Transverse colon (tissue), 4 donors: Measurements from ENCODE around the gene FAM89A. TPM values are rescaled to one million over a fixed set of nuclear protein-coding genes. Genes with fewer than 3 reads are reported as not detected.

Experiments used
- DNase-seq: peaks from one replicate; pipeline ENCODE4 v3.0.0-alpha.2; 2019
- H3K27ac ChIP-seq, 4 donors: fragments of 200-600 bp; sonication (generic); 2 replicates each; pipeline ENCODE4 v1.5.1; 2016 to 2018; ENCODE audit warnings: inconsistent platforms in 4 of 4
- H3K27me3 ChIP-seq: fragments of 200-600 bp; sonication (generic); 2 replicates; pipeline ENCODE4 v1.5.1; 2017; ENCODE audit warnings: inconsistent platforms
- H3K36me3 ChIP-seq, 4 donors: fragments of 200-600 bp; sonication (generic); 2 replicates each; pipeline ENCODE4 v1.5.1; 2017 to 2019; ENCODE audit warnings: inconsistent platforms in 4 of 4
- H3K4me1 ChIP-seq, 4 donors: fragments of 200-600 bp; sonication (generic); 2 replicates each; pipeline ENCODE4 v1.5.1; 2017 to 2020; ENCODE audit warnings: inconsistent platforms in 4 of 4
- H3K4me3 ChIP-seq, 4 donors: fragments of 200-600 bp; sonication (generic); 1 replicate in 1 of 4; 2 replicates in 3 of 4; pipeline versions ENCODE4 v1.5.1 to v1.6.1; 2017 to 2019; ENCODE audit warnings: inconsistent platforms in 4 of 4
- H3K9me3 ChIP-seq, 2 donors: fragments of 200-600 bp; sonication (generic); 2 replicates each; pipeline ENCODE4 v1.5.1; 2017 to 2019; ENCODE audit warnings: inconsistent platforms in 2 of 2
- EP300 ChIP-seq: sonication (generic); formaldehyde crosslinking; IDR thresholded peaks from one replicate; pipeline ENCODE4 v1.6.1; 2017; ENCODE audit warnings: antibody characterized with exemption, low read depth
- POLR2A ChIP-seq: fragments of 450-650 bp; IDR thresholded peaks from one replicate; pipeline ENCODE4 v1.6.1; 2016; ENCODE audit warnings: antibody characterized with exemption, mild to moderate bottlenecking, moderate library complexity
- POLR2AphosphoS5 ChIP-seq, 3 donors: sonication (generic); formaldehyde crosslinking; IDR thresholded peaks; one replicate each; pipeline ENCODE4 v1.6.1; 2016; ENCODE audit warnings: antibody characterized with exemption in 3 of 3
- WGBS, 2 donors: methylation state at CpG; one replicate each; pipeline ENCODE4 v1.1.5; 2018; ENCODE audit warnings: low coverage in 1 of 2; 5-methylcytosine and 5-hydroxymethylcytosine counted together
- in situ Hi-C, 4 donors: fragments of 200-750 bp; cut with MboI; loops; one replicate each; pipeline versions ENCODE4 v1.15.0 to v1.15.1; 2017; ENCODE audit warnings: low sequenced_read_pairs in 3 of 4, low pct_ligation_motif_present in 1 of 4, low pct_unique_long_range_greater_than_20kb in 1 of 4
- intact Hi-C: fragments of 100-400 bp; cut with DNase I; formaldehyde crosslinking; loops from one replicate; pipeline ENCODE4 v1.15.1; 2023; ENCODE audit warnings: low total_unique reads
- total RNA-seq, 4 donors: library from RNA; depleted of rRNA; stranded (reverse); fragments of >200 nt; gene quantifications; one replicate each; pipeline ENCODE4 v1.1.0, GENCODE V29; 2016
- TF ChIP-seq, protein P1 (sequence below), 5 experiments: fragments of 200-600 bp in 3 of 5; fragments of 450-650 bp in 2 of 5; sonication (generic) in 3 of 5; IDR thresholded peaks; 1 replicate in 2 of 5; 2 replicates in 3 of 5; pipeline ENCODE4 v1.5.1; 2016 to 2017; ENCODE audit warnings: antibody characterized with exemption in 5 of 5, inconsistent platforms in 3 of 5, mild to moderate bottlenecking in 2 of 5, moderate library complexity in 1 of 5

The FAM89A gene
- total RNA-seq, result 10 to 100 TPM in 1 of 4 donors, 1 to 10 TPM in 3; 3.3 to 10.7 (median 7.8) TPM

DNA sequence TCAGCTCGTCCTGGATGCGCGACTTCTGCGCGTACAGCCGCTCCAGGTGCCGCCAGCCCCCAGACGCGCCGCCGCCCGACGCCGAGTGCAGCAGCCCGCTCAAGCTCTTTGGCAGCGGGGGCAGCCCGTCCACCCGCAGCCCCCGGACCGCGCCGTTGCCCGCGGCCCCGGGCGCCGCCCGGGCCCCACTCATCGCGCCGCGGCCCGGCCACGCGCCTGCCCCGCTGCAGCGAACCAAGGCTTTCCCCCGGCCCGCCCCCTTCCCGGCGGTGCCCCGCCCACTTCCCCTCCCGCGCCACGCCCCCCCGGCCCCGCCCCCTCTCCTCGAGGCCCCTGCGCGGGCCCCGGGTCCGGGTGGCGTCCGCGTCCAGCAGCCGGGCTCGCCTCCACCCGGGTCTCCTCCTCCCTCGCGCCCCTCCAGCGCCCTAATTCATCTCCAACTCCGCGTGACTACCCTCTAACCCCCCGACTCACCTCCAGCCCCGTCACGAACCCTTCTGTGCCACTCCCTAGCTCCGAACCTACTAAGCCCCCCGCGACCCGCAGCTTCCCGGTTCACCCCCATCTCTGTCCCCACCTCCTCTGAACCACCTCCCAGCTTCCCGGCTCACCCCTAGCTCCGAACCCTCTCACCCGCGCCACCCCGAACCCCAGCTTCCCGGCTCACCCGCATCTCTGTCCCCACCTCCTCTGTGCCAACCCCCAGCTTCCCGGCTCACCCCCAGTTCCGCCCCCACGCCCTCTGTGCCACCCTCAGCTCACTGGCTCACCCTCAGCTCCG, at the start of gene FAM89A:
FAM89A (minus strand) TSS at position 236 of the 781 bp plus-strand sequence; CDS start at position 193, 43 bp downstream.
- H3K36me3 ChIP-seq, result no peaks in the 10 kb centered on the region
- intact Hi-C loops (no loop called here), in situ Hi-C loops (no loop called here)
- peak within 1 kb of the TSS; percentile 65 to 87 (median 66) for H3K4me3 ChIP-seq
- H3K4me1 ChIP-seq, result peaks cover 0 to 21% (median 18%) of the 10 kb centered on the region in 4 donors
- TF ChIP-seq POLR2A (no peak), EP300 (no peak), POLR2AphosphoS5 (IDR thresholded peaks at IDR 0.05) (no peak)
- TF ChIP-seq, protein P1, sequence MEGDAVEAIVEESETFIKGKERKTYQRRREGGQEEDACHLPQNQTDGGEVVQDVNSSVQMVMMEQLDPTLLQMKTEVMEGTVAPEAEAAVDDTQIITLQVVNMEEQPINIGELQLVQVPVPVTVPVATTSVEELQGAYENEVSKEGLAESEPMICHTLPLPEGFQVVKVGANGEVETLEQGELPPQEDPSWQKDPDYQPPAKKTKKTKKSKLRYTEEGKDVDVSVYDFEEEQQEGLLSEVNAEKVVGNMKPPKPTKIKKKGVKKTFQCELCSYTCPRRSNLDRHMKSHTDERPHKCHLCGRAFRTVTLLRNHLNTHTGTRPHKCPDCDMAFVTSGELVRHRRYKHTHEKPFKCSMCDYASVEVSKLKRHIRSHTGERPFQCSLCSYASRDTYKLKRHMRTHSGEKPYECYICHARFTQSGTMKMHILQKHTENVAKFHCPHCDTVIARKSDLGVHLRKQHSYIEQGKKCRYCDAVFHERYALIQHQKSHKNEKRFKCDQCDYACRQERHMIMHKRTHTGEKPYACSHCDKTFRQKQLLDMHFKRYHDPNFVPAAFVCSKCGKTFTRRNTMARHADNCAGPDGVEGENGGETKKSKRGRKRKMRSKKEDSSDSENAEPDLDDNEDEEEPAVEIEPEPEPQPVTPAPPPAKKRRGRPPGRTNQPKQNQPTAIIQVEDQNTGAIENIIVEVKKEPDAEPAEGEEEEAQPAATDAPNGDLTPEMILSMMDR (IDR thresholded peaks at IDR 0.05), result no peak
- peaks cover 0 to 8% of the 10 kb centered on the region in 2 donors for H3K9me3 ChIP-seq
- peaks cover 35% of the 10 kb centered on the region for H3K27me3 ChIP-seq
- WGBS, 2 donors, result 0 to 1% methylated on average over 11 to 53 of the region's 82 CpGs
- H3K27ac ChIP-seq, result peak within 1 kb of the TSS; percentile 23 to 57 (median 38)
- DNase-seq, result peak; percentile 72

- intact Hi-C loops, result no loop called here
- Histone ChIP-seq H3K9me3 (no peaks in the 10 kb centered on the region), H3K36me3 (no peaks in the 10 kb centered on the region), H3K27me3 (peaks cover 5% of the 10 kb centered on the region), H3K4me3 (no peak overlapping the region), H3K4me1 (no peaks in the 10 kb centered on the region), H3K27ac (no peak overlapping the region)
- in situ Hi-C loops, result no loop called here
- WGBS, 2 donors, result 78 to 80% methylated on average over 5 of the region's 5 CpGs
- no peak for DNase-seq
- TF ChIP-seq POLR2A (no peak), EP300 (no peak), POLR2AphosphoS5 (IDR thresholded peaks at IDR 0.05) (no peak)
- TF ChIP-seq, protein P1 (IDR thresholded peaks at IDR 0.05), result no peak
Measured at GRCh38 chr1:231084353-231084752, 44.3 kb upstream of the FAM89A start.

DNA sequence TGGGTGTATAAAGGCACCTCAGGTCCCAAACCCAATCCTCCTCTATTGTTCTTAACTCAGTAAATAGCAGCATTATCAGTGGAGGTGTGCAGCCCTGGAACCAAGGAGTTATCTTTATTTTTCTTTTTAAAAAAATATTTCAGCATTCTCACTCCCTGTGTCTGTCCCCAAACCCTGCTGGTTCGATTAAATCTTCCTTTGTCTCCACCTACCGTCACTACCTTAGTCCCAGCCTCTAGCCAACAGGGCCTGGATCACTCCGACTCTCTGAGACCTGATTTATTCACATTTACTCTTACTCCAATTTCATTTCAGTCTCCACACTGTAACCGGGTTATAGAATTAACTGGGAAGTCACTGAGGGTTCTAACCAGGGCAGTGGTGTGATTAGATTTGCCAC, 39.1 kb upstream of the FAM89A start:
- peaks cover 5% of the 10 kb centered on the region for H3K27me3 ChIP-seq
- in situ Hi-C loops (no loop called here), intact Hi-C loops (no loop called here)
- 92 to 97% methylated on average over 4 of the region's 4 CpGs for WGBS, 2 donors
- no peaks in the 10 kb centered on the region for H3K9me3 ChIP-seq
- TF ChIP-seq, protein P1 (IDR thresholded peaks at IDR 0.05), result no peak
- TF ChIP-seq POLR2AphosphoS5 (IDR thresholded peaks at IDR 0.05) (no peak), EP300 (no peak), POLR2A (no peak)
- no peaks in the 10 kb centered on the region for H3K36me3 ChIP-seq
- H3K4me3 ChIP-seq, result no peak overlapping the region
- H3K27ac ChIP-seq, result no peak overlapping the region
- H3K4me1 ChIP-seq, result no peaks in the 10 kb centered on the region
- no peak for DNase-seq

- no peak for DNase-seq
- no peak overlapping the region for H3K27ac ChIP-seq
- no peak overlapping the region for H3K4me3 ChIP-seq
- H3K27me3 ChIP-seq, result peaks cover 1% of the 10 kb centered on the region
- TF ChIP-seq POLR2AphosphoS5 (IDR thresholded peaks at IDR 0.05) (no peak), POLR2A (no peak), EP300 (no peak)
- TF ChIP-seq, protein P1 (IDR thresholded peaks at IDR 0.05), result no peak
- no peaks in the 10 kb centered on the region for H3K9me3 ChIP-seq
- no peaks in the 10 kb centered on the region for H3K36me3 ChIP-seq
- 93 to 96% methylated on average over 3 to 7 of the region's 7 CpGs for WGBS, 2 donors
- intact Hi-C loops, result no loop called here
- H3K4me1 ChIP-seq, result no peaks in the 10 kb centered on the region
- in situ Hi-C loops, result no loop called here
Measured at GRCh38 chr1:231078250-231078649, 38.2 kb upstream of the FAM89A start.
